ENCODE data around the gene CADPS2.

Gene CADPS2

DNA sequence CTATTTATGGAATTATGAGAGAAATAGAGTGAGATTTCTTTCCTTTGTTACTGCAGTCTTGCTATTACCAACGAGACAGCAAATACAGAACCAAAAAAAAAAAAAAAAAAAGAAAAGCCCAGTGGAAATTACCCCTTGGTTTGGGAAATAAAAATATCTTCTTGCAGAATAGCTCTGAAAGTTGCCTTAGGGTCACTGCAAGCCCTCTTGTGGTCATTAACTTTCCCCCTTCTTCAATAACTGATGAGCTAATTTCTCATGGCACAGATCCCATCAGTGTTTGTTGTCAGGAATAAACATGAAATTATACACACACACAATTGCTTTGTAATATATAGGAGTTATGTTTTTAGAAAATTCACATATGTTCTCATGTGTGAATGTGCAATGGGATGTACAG is 470.8 kb downstream of the CADPS2 start:
- TF ChIP-seq, protein P1, sequence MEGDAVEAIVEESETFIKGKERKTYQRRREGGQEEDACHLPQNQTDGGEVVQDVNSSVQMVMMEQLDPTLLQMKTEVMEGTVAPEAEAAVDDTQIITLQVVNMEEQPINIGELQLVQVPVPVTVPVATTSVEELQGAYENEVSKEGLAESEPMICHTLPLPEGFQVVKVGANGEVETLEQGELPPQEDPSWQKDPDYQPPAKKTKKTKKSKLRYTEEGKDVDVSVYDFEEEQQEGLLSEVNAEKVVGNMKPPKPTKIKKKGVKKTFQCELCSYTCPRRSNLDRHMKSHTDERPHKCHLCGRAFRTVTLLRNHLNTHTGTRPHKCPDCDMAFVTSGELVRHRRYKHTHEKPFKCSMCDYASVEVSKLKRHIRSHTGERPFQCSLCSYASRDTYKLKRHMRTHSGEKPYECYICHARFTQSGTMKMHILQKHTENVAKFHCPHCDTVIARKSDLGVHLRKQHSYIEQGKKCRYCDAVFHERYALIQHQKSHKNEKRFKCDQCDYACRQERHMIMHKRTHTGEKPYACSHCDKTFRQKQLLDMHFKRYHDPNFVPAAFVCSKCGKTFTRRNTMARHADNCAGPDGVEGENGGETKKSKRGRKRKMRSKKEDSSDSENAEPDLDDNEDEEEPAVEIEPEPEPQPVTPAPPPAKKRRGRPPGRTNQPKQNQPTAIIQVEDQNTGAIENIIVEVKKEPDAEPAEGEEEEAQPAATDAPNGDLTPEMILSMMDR (conservative IDR thresholded peaks at IDR 0.05; ENCODE audit: low read depth) = no peak
- POLR2A ChIA-PET (ENCODE audit: low non-redundant PET) = no interaction called here
- CTCF ChIA-PET = interaction anchor here (0.7 kb wide), 1 partner anchor 1137 kb away, joined by 5 read pairs; no protein-coding TSS in a partner anchor
- H3K27ac ChIP-seq = no peak overlapping the region
- no peak for DNase-seq (ENCODE audit: low spot score)

DNA sequence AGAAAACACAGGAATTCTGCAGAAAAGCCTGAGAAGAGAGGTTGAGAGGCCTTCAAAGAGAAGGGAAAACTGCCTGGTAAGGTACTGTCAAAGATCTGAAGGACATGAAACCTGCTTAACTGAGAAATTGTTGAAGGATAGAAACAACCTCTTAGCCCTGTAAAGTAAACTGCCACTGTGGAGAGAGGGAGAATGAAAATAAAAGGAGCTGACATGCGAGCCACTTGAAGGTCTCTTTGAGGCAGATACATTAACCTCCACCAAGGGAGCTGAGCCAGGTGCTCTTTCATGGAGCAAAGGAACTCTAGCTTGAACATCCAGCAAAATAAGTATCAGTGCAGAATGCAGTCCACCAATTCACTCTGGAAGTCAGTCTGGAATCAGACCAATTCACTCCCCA is 472.9 kb downstream of the CADPS2 start:
- TF ChIP-seq, protein P1 (conservative IDR thresholded peaks at IDR 0.05; ENCODE audit: low read depth) = no peak
- CTCF ChIA-PET = no interaction called here
- no peak for DNase-seq (ENCODE audit: low spot score)
- H3K27ac ChIP-seq = no peak overlapping the region
- POLR2A ChIA-PET (ENCODE audit: low non-redundant PET) = interaction anchor here (0.6 kb wide), 1 partner anchor 46 kb away, joined by 7 read pairs; no protein-coding TSS in a partner anchor

DNA sequence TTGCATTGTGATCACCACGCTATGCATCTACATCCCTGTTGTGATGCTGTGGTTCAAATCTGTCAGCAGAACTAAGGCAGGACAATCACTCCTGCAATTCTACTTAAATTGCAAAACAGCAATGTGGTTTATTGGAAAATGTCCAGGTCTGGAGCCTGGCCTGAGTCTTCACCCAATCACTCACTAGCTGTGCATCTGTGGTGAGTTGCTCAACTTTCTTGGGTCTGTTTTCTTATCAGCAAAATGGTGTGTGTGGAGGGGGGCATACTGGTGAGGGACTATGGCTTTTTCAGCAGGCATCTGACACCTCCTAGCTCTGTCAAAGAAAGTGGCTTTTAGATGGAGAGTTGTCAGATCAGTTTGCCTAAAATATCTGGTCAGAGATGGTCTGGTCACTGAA is 473.4 kb downstream of the CADPS2 start:
- ChIA-PET POLR2A (ENCODE audit: low non-redundant PET) (no interaction called here), CTCF (no interaction called here)
- DNase-seq (ENCODE audit: low spot score) = no peak
- no peak overlapping the region for H3K27ac ChIP-seq
- TF ChIP-seq, protein P1 (conservative IDR thresholded peaks at IDR 0.05; ENCODE audit: low read depth) = no peak

DNA sequence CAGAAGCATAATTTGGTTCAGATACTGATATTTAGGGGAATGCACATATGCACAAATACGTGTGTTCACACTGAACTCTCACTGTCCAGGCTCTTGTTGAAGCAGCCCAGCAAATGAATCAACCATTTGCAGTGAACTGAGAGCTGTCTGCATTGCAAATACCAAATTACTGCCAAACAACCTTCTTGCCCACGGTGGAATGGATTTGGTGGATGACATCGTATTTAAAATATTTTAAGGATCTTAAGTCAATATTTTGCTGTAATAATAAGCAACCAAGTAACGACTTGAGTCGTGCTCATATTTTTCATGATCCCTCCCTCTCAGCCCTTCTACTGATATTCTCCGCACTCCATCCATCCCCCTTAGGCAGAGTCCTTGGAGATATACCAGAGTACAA is 473.8 kb downstream of the CADPS2 start:
- DNase-seq (ENCODE audit: low spot score) = no peak
- ChIA-PET CTCF (no interaction called here), POLR2A (ENCODE audit: low non-redundant PET) (no interaction called here)
- TF ChIP-seq, protein P1 (conservative IDR thresholded peaks at IDR 0.05; ENCODE audit: low read depth) = no peak
- no peak overlapping the region for H3K27ac ChIP-seq

DNA sequence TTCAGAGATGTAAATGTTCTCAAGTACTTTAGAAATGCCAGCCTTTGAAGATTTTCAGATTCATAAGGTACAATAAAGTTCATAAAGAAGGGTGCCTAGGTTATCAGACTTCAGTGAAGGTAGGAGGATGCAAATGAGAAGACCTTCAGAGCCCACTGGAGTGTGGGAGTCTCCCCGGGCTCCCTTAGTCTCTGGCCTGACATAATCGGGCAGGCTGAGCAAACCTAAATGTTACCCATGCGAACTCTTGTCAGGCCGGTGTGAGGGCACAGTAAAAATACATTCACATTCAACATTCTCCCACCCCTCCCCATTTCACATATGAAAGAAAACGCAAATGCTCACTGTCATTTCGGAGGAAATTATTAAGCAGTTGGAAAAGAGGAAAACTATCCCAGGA is 479.1 kb downstream of the CADPS2 start:
- POLR2A ChIA-PET (ENCODE audit: low non-redundant PET) = no interaction called here

DNA sequence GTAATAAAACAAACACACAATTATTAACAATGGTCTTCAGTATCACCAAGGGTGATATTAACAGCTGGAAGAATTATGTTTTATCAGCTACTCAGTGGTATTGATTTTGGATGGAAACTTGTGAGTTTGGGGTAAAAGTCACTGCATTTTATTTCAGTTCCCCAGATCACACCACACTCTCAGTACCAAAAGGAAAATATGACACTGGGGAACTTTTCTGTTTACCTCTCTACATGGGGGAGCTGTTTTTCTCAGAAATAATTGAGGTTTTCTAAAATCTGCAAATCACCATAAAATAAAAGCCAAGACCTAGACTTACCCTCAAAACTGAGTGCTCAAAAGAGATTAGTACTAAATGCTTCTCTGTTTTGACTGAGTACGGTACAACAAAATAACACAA is 483.1 kb downstream of the CADPS2 start:
- TF ChIP-seq, protein P1 (conservative IDR thresholded peaks at IDR 0.05; ENCODE audit: low read depth) = no peak
- H3K27ac ChIP-seq = no peak overlapping the region
- ChIA-PET POLR2A (ENCODE audit: low non-redundant PET) (no interaction called here), CTCF (no interaction called here)
- DNase-seq (ENCODE audit: low spot score) = no peak

More for the DNA sequence above, 479.1 kb downstream of the CADPS2 start:
- no peak overlapping the region for H3K27ac ChIP-seq
- CTCF ChIA-PET = no interaction called here
- DNase-seq (ENCODE audit: low spot score) = no peak
- TF ChIP-seq, protein P1 (conservative IDR thresholded peaks at IDR 0.05; ENCODE audit: low read depth) = no peak

DNA sequence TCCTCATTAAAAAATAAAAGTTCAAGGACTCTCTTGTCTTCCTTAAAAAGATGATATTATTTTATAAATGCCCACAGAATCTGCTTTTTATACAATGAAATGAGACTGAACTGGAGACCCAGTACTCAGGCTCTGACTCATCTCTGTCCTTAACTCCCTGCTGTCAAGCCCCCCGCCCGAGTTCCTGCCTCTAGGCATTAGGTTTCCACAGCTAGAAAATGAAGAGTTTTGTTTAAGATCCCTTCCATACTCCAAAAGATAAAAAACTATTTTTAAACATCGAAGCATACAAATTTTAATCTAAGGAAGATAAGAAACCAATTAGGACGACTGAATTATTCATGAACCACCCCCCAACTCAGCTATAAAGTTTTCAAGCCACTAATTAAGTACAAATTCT is 484.0 kb downstream of the CADPS2 start:
- no peak overlapping the region for H3K27ac ChIP-seq
- POLR2A ChIA-PET (ENCODE audit: low non-redundant PET) = no interaction called here
- TF ChIP-seq, protein P1 (conservative IDR thresholded peaks at IDR 0.05; ENCODE audit: low read depth) = no peak
- DNase-seq (ENCODE audit: low spot score) = no peak
- CTCF ChIA-PET = no interaction called here
